Putamen (tissue), 1 donor: ENCODE measurements around the gene PHKB.
A peak's percentile ranks its signal among the peaks of the same experiment; 100 is the strongest.
"Not testable (repeated sequence)": the region's sequence is repeated elsewhere in the genome, so short reads cannot be mapped to it uniquely, and the experiment has no call there.

ENCODE experiments used
- DNase-seq: peaks from one replicate; pipeline ENCODE4 v3.0.0-alpha.2; 2016; ENCODE audit warnings: low spot score

PHKB gene

GRCh38 chr16:47470211-47470610 lies 9.1 kb downstream of the PHKB start:
- no peak for DNase-seq

GRCh38 chr16:47470810-47471209 lies 9.7 kb downstream of the PHKB start:
- DNase-seq: no peak

DNA sequence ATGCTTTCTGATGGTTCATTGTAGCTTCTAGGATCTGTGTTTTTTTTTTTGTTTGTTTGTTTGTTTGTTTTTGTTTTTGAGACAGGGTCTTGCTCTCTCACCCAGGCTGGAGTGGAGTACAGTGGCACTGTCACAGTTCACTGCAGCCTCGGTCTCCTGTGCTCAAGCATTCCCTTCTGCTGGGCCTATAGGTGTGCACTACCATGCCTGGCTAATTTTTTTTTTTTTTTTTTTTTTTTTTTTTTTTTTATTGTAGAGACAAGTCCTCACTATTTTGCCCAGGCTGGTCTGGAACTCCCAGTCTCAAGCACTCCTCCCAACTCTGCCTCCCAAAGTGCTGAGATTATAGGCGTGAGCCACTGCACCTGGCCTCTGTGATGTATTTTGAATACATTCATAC lies 11.9 kb downstream of the PHKB start:
- not testable (repeated sequence) for DNase-seq

DNA sequence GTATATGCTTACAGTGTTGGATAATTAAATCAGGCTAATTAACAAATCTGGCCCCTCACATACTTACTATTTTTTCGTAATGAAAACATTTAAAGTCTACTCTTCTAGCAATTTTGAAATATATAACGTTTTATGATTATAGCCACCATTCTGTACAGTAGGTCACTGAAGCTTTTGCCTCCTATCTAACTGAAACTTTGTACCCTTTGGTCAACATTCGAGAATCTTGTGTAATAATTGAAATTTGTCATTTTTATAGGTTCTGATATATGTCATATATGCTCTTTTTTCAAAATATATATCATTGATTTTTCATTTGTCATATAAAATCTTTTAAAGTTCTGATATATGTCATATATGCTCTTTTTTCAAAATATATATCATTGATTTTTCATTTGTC lies 12.7 kb downstream of the PHKB start:
- DNase-seq: no peak

- DNase-seq: no peak
These were observed 14.7 kb downstream of the PHKB start for GRCh38 chr16:47475786-47476185.

DNA sequence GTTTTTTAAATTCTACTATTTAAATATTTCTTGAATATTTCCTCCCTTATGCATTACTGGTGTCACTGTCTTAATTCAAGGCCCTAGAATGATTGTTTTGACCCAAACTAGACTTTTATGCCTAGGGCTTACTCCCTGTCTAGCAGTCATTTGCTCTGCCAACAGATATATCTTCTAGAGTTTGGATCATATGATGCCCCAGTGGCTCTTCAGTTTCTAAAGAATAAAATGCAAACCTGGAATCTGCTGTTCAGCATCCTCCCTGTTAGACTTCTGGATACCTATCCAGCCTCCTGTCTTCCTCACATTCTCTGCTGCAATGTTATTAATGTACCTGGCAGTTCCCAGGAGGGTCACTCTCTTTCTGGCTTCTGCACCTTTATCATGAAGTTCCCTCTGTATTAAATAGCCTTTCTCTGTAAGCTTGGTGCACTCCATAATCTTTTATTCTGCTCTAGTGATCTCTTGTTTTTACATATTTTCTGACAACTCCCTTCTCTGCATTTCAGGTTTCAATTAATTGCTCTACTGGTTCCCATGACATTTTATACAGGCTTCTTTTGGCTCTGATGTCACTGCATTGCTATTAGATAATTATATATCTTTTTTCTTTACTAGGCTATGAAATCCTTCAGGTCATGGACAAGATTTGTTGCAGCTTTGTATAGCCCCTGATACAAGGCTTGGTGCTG lies 15.7 kb downstream of the PHKB start:
- DNase-seq: no peak

GRCh38 chr16:47477679-47478078 lies 16.5 kb downstream of the PHKB start:
- no peak for DNase-seq

DNA sequence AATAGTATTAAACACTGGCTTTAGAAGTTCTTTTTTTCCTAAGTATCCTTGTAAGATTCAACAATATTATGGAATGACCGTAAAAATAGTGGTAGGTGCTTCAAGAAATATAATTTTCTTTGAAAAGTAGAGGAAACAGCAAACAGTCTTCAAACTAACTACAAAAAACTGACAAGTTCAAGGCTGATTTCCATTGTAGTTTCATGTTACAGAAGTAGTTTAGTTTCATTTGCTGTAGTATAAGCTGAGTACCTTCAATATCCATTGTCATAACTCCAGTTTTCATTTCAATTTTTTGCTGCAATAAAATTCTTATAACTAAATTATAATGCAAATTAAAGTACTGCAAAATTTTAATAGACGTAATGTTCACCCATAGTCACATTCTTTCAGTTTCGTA lies 19.3 kb downstream of the PHKB start:
- DNase-seq: no peak

DNA sequence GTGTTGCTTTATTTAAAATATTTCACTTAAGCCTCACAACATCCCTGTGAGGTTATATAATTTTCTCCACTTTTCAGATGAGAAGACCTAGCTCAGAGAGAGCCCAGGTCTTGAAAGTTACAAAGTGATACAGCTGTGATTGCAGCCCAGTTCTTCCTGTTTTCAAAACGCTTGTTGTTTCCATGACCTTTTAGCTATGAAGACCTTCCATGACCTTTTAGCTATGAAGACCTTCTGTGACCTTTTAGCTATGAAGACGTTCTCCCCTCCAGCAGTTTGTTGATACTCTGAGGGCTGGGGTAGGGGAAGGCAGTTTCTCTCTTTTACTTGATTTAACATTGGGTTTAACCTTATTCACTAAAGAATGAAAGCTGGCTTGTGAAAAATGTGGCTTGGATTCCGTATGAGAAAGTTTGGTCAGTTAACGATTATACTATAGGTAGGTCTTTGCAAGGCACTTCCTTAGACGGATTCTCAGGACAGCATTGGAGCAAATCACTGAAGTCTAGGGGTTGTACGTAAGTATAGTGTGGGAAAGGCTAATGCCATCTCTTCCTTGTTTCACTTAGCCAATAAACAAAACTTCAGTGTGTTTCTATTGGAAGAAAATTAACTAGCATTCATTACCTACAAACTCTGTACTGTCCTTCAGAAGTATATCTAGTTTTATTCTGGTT lies 20.7 kb downstream of the PHKB start:
- no peak for DNase-seq

- DNase-seq: no peak
These were observed 22.5 kb downstream of the PHKB start for GRCh38 chr16:47483616-47484015.

- no peak for DNase-seq
These were observed 25.7 kb downstream of the PHKB start for GRCh38 chr16:47486856-47487255.

- no peak for DNase-seq
These were observed 26.9 kb downstream of the PHKB start for GRCh38 chr16:47488051-47488450.

DNA sequence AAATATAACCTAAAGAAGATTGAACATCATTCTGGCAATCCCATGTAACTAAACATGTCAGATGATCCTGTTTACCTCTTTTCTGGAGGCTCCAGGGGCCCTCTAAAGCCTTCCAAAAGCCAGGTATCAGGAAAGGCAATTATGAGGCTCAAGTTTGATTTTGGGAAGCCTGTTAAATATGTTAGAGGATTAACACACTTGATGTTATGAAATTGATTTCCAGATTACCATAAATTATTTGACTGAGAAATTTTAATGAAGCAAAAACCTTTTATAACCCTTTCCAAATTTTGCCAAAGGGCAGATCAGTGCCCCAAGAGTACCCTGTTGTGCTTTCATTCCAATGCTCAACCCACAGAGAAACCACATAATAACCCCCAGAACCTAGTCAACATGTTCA lies 29.3 kb downstream of the PHKB start:
- DNase-seq: no peak

DNA sequence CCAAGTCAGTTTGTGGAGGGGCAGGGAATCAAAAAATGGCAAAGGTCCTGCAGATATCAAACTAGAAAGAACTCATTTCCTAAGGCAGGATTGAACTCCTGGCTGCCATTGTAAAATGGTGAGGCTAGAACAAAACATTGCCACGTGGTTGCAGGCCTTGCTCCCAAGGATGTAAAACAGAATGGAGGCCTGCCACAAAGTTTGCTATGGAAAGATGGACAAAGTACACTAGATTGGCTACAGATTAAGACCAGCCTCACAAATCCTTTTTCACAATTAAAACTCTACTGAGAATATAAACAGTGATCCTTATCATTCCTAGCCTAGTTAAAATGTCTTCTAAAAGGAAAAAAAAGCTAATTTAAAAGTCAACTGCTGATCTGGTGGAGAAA lies 30.9 kb downstream of the PHKB start:
- DNase-seq: no peak

- peak; percentile 40 for DNase-seq
These were observed 31.6 kb downstream of the PHKB start for GRCh38 chr16:47492428-47493377.

DNA sequence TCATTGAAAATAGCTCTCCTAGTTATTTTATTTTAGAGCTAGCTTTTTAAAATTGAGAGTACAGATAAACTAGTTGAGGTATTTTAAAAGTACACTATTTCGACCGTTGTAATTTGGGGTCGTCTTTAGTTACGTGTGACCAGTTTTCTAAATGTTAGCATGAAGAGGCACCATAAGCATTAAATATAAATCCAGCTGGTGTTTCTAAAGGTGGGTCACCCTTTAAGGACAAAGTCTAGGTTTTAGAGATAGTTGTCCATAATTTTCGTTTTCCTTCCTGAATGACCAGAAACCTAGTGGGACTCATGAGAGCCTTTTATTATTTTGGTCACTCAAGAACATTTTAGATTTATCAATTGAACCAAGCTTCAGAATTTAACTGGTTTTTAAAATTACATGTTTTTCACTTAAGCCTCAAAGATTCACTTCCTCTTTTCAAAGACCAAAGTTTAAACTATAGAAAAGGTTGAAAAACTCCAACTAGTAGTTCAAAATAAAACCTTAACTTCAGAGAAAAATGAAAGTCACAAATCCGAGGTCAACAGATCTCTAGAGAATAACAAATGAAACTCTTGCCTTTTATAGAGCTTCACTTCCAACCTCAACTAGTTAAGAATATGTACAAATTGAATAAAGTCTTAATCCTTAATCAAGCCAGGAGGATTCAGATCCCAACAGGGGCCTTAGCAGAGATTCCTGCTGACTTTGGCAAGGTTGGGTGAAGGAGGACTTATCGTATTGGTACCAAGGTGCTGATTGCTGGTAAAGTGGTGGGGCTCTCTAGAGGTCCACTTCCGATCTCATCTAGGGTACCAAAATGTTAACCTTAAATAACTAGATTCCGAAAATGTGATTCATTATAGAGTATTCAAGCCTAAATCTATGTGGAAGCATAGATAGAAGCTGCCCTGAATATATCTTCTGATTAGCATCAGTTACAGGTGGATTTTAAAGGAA lies 32.5 kb downstream of the PHKB start:
- DNase-seq: no peak

GRCh38 chr16:47499080-47499699 lies 38.1 kb downstream of the PHKB start:
- no peak for DNase-seq

- no peak for DNase-seq
These were observed 38.7 kb downstream of the PHKB start for GRCh38 chr16:47499700-47500264.

DNA sequence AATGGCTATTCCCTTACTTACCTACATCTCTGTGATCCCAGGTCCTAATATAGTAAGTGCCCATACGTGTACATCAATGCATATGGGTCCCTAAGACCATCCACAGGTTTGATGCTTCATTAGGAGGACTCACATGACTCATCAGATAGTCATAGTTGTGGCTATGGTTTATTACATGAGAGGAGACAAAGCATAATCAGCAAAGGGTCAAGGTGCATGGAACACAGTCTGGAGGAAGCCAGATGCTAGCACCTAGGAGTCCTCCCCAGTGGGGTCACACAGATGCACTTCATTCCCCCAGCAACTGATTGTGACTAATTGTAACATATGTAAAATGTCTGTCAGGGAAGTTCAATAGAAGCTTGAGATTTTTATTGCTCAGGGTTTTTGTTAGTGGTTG lies 42.8 kb downstream of the PHKB start:
- no peak for DNase-seq

DNA sequence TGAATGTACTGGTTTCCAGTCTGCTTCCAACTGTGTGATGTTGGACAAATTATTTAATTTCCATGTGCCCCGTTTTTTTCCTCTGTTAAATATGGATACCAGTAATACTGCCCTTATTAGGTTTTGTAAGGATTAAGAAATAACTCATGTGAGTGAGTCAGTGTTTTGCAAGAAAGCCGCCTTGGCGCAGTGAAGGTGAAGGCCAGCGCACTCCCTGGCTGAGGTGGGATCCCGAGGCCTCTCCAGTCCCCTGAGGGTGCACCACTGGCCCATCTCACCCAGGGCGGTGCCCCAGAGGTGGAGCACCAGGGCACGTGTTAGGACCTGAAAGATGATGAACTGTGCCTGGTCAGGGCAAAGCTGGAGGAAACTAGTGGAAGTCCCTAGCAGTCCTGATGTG lies 43.5 kb downstream of the PHKB start:
- no peak for DNase-seq

DNA sequence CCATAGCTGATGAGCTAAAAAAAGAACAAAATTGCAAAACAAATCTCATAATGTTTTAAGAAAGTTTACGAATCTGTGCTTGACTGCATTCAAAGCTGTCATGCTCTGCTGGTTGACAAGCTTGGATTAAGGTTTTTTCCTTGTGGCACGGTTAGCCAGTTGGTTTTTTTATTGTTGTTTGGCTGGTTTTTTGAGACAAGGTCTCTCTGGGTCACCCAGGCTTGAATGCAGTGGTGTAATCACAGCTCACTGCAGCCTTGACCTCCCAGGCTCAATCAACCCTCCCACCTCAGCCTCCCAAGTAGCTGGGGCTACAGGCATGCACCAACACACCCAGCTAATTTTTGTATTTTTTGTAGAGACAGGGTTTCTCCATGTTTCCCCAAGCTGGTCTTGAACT lies 45.7 kb downstream of the PHKB start:
- no peak for DNase-seq
